ENCODE results near the gene FBXL15.

GRCh38 chr10:102433619-102434046, 13.0 kb downstream of the FBXL15 start:
- TF ChIP-seq POLR2AphosphoS5 (IDR thresholded peaks at IDR 0.05; ENCODE audit: low read depth, low read length) (no peak), REST (IDR thresholded peaks at IDR 0.05; ENCODE audit: insufficient read depth in 1 of 2, low read depth in 2 of 2, low read length in 2 of 2) (no peak), SIN3A (IDR thresholded peaks at IDR 0.05; ENCODE audit: borderline replicate concordance, insufficient read depth, low read length) (no peak)

All from PFSK-1 (cell line).